OCI-LY7 (cell line): ENCODE measurements around the gene FAM120B.

Experiments used
- EZH2phosphoT487 ChIP-seq: fragments of 200-600 bp; sonication (generic); IDR thresholded peaks from 2 replicates; pipeline ENCODE4 v1.6.1; 2018; ENCODE audit warnings: low read depth, borderline replicate concordance, mild to moderate bottlenecking, mixed run types, antibody characterized with exemption, low read length, moderate library complexity, mixed read lengths
- TF ChIP-seq, protein P1 (sequence below): fragments of 200-600 bp; sonication (generic); conservative IDR thresholded peaks from 2 replicates; pipeline ENCODE4 v1.5.1; 2014; ENCODE audit warnings: mild to moderate bottlenecking, antibody characterized with exemption, low read length, moderate library complexity, mixed read lengths

DNA sequence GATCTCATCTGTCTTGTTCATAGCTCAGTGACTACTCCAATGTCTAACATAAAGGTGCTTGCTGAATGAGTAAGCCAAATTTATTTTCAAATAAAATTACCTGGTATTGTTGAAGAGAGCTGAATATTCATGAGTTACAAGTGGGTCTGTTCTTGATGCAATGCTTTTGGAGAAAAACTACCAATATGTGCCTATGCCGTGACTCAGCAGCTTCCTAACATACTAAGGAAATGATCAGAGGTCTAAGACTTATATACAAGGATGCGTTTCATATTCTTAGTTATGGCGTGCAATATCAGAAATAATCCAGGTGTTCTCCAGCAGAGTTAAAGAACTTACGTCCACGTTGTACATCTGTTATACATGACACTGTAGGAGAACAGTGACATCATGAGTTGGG lies 5.1 kb downstream of the FAM120B start:
- TF ChIP-seq, protein P1, sequence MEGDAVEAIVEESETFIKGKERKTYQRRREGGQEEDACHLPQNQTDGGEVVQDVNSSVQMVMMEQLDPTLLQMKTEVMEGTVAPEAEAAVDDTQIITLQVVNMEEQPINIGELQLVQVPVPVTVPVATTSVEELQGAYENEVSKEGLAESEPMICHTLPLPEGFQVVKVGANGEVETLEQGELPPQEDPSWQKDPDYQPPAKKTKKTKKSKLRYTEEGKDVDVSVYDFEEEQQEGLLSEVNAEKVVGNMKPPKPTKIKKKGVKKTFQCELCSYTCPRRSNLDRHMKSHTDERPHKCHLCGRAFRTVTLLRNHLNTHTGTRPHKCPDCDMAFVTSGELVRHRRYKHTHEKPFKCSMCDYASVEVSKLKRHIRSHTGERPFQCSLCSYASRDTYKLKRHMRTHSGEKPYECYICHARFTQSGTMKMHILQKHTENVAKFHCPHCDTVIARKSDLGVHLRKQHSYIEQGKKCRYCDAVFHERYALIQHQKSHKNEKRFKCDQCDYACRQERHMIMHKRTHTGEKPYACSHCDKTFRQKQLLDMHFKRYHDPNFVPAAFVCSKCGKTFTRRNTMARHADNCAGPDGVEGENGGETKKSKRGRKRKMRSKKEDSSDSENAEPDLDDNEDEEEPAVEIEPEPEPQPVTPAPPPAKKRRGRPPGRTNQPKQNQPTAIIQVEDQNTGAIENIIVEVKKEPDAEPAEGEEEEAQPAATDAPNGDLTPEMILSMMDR = no peak
- no peak for TF ChIP-seq EZH2phosphoT487
